Measurements from ENCODE around the gene DNAH14. TPM values are rescaled to one million over a fixed set of nuclear protein-coding genes. Genes with fewer than 3 reads are reported as not detected.

DNAH14 gene
- total RNA-seq, 2 experiments from 2014 or later: not detected

GRCh38 chr1:225343618-225344017, 414.1 kb downstream of the DNAH14 start:
- ATAC-seq (no peak), DNase-seq (no peak)
- CTCF ChIA-PET: no interaction called here
- POLR2A ChIA-PET: no interaction called here
- H3K27ac Mint-ChIP-seq: no peak overlapping the region
- H3K27me3 Mint-ChIP-seq (ENCODE audit: low read depth): peaks cover 17% of the 10 kb centered on the region
- no peaks in the 10 kb centered on the region for H3K36me3 Mint-ChIP-seq (ENCODE audit: low read depth)
- no peak overlapping the region for H3K4me3 Mint-ChIP-seq
- no peaks in the 10 kb centered on the region for H3K4me1 Mint-ChIP-seq (ENCODE audit: low read depth)
- H3K9me3 Mint-ChIP-seq (ENCODE audit: insufficient read depth): no peaks in the 10 kb centered on the region

GRCh38 chr1:225347123-225347683, 417.7 kb downstream of the DNAH14 start:
- H3K4me3 Mint-ChIP-seq: no peak overlapping the region
- H3K27ac Mint-ChIP-seq: no peak overlapping the region
- ChIA-PET POLR2A (no interaction called here), CTCF (no interaction called here)
- ATAC-seq: no peak
- H3K36me3 Mint-ChIP-seq (ENCODE audit: low read depth): no peaks in the 10 kb centered on the region
- H3K9me3 Mint-ChIP-seq (ENCODE audit: insufficient read depth): no peaks in the 10 kb centered on the region
- no peak for DNase-seq
- H3K4me1 Mint-ChIP-seq (ENCODE audit: low read depth): no peaks in the 10 kb centered on the region
- H3K27me3 Mint-ChIP-seq (ENCODE audit: low read depth): peaks cover 32% of the 10 kb centered on the region

DNA sequence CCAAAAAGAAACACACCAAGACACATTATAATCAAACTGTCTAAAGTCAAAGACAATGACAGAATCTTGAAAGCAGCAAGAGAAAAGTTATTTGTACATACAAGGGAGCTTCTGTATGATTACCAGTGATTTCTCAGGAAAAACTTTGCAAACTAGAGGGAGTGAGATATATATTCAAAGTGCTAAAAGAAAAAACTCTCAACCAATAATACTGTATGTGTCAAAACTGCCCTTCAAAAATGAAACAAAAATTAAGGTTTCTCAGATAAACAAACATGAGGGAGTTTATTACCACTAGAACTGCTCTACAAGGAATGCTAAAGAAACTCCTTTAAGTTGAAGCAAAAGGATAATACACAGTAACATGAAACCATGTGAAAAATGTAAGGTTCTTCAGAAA, 418.9 kb downstream of the DNAH14 start:
- CTCF ChIA-PET: no interaction called here
- Mint-ChIP-seq H3K4me1 (ENCODE audit: low read depth) (no peaks in the 10 kb centered on the region), H3K9me3 (ENCODE audit: insufficient read depth) (no peaks in the 10 kb centered on the region), H3K36me3 (ENCODE audit: low read depth) (no peaks in the 10 kb centered on the region), H3K4me3 (no peak overlapping the region), H3K27ac (no peak overlapping the region), H3K27me3 (ENCODE audit: low read depth) (peaks cover 30% of the 10 kb centered on the region)
- POLR2A ChIA-PET: no interaction called here
- DNase-seq: no peak
- ATAC-seq: no peak

DNA sequence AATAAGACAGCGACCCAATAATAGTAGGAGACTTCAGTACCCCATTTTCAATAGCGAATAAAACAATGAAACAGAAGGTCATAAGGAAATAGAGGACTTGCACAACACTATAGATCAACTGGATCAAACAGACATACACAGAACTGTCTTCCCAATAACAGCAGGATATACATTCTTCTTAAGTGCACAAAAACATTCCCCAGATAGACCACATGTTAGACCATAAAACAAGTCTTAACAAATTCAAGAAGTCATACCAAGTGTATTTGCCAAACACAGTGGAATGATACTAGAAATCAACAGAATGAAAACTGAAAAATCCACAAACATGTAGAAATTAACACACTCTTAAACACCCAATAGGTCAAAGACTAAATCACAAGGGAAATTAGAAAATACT, 420.4 kb downstream of the DNAH14 start:
- no peak overlapping the region for H3K27ac Mint-ChIP-seq
- no peak for ATAC-seq
- peaks cover 28% of the 10 kb centered on the region for H3K27me3 Mint-ChIP-seq (ENCODE audit: low read depth)
- DNase-seq: no peak
- POLR2A ChIA-PET: no interaction called here
- no peaks in the 10 kb centered on the region for H3K4me1 Mint-ChIP-seq (ENCODE audit: low read depth)
- CTCF ChIA-PET: interaction anchor here (0.9 to 1.3 kb wide), 2 partner anchors 11 to 30 kb away, joined by 3 read pairs; no protein-coding TSS in a partner anchor
- H3K9me3 Mint-ChIP-seq (ENCODE audit: insufficient read depth): no peaks in the 10 kb centered on the region
- no peak overlapping the region for H3K4me3 Mint-ChIP-seq
- no peaks in the 10 kb centered on the region for H3K36me3 Mint-ChIP-seq (ENCODE audit: low read depth)

GRCh38 chr1:225350872-225351271, 421.4 kb downstream of the DNAH14 start:
- no peaks in the 10 kb centered on the region for H3K9me3 Mint-ChIP-seq (ENCODE audit: insufficient read depth)
- POLR2A ChIA-PET: no interaction called here
- DNase-seq (no peak), ATAC-seq (no peak)
- no peak overlapping the region for H3K27ac Mint-ChIP-seq
- no peak overlapping the region for H3K4me3 Mint-ChIP-seq
- H3K27me3 Mint-ChIP-seq (ENCODE audit: low read depth): peaks cover 31% of the 10 kb centered on the region
- no peaks in the 10 kb centered on the region for H3K4me1 Mint-ChIP-seq (ENCODE audit: low read depth)
- no peaks in the 10 kb centered on the region for H3K36me3 Mint-ChIP-seq (ENCODE audit: low read depth)
- CTCF ChIA-PET: interaction anchor here (0.6 to 1.3 kb wide), 3 partner anchors 10 to 716 kb away, joined by 3 read pairs; no protein-coding TSS in a partner anchor

GRCh38 chr1:225354906-225355305, 425.4 kb downstream of the DNAH14 start:
- Mint-ChIP-seq H3K9me3 (ENCODE audit: insufficient read depth) (no peaks in the 10 kb centered on the region), H3K4me3 (no peak overlapping the region), H3K27ac (no peak overlapping the region), H3K27me3 (ENCODE audit: low read depth) (peaks cover 31% of the 10 kb centered on the region), H3K36me3 (ENCODE audit: low read depth) (no peaks in the 10 kb centered on the region), H3K4me1 (ENCODE audit: low read depth) (no peaks in the 10 kb centered on the region)
- DNase-seq (no peak), ATAC-seq (no peak)
- CTCF ChIA-PET: no interaction called here
- POLR2A ChIA-PET: no interaction called here

DNA sequence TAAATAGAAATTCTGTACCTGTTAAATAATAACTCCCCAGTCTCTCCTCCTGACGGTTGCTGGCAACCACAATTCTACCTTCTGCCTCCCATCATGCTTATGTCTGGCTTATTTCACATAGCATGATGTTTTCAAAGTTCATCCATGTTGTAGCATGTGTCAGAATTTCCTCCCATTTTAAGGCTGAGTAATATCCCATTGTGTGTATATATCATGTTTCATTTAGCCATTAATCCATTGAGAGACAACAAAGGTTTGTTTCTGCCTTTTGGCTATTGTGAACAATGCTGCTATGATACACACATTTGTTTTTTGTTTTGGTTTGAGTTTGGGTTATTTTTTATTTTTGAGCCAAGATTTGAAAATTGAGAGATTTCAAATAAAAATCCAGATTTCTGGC, 426.4 kb downstream of the DNAH14 start:
- ATAC-seq: no peak
- Mint-ChIP-seq H3K4me3 (no peak overlapping the region), H3K9me3 (ENCODE audit: insufficient read depth) (no peaks in the 10 kb centered on the region), H3K27me3 (ENCODE audit: low read depth) (peaks cover 29% of the 10 kb centered on the region), H3K4me1 (ENCODE audit: low read depth) (no peaks in the 10 kb centered on the region), H3K27ac (no peak overlapping the region), H3K36me3 (ENCODE audit: low read depth) (no peaks in the 10 kb centered on the region)
- POLR2A ChIA-PET: no interaction called here
- DNase-seq: no peak
- CTCF ChIA-PET: no interaction called here

GRCh38 chr1:225360119-225360518, 430.6 kb downstream of the DNAH14 start:
- Mint-ChIP-seq H3K9me3 (ENCODE audit: insufficient read depth) (no peaks in the 10 kb centered on the region), H3K27ac (no peak overlapping the region), H3K36me3 (ENCODE audit: low read depth) (no peaks in the 10 kb centered on the region), H3K27me3 (ENCODE audit: low read depth) (peaks cover 19% of the 10 kb centered on the region), H3K4me3 (no peak overlapping the region), H3K4me1 (ENCODE audit: low read depth) (peaks cover 4% of the 10 kb centered on the region)
- ATAC-seq (no peak), DNase-seq (no peak)
- POLR2A ChIA-PET: no interaction called here
- CTCF ChIA-PET: interaction anchor here (0.6 kb wide), 1 partner anchor 137 kb away, joined by 3 read pairs; no protein-coding TSS in a partner anchor

GRCh38 chr1:225361176-225361575, 431.7 kb downstream of the DNAH14 start:
- H3K36me3 Mint-ChIP-seq (ENCODE audit: low read depth): no peaks in the 10 kb centered on the region
- H3K4me3 Mint-ChIP-seq: no peak overlapping the region
- ChIA-PET POLR2A (no interaction called here), CTCF (interaction anchor here (0.8 kb wide), 1 partner anchor 11 kb away, joined by 3 read pairs; no protein-coding TSS in a partner anchor)
- no peak overlapping the region for H3K27ac Mint-ChIP-seq
- no peak for ATAC-seq
- peaks cover 4% of the 10 kb centered on the region for H3K4me1 Mint-ChIP-seq (ENCODE audit: low read depth)
- H3K27me3 Mint-ChIP-seq (ENCODE audit: low read depth): peaks cover 15% of the 10 kb centered on the region
- DNase-seq: no peak
- H3K9me3 Mint-ChIP-seq (ENCODE audit: insufficient read depth): no peaks in the 10 kb centered on the region

DNA sequence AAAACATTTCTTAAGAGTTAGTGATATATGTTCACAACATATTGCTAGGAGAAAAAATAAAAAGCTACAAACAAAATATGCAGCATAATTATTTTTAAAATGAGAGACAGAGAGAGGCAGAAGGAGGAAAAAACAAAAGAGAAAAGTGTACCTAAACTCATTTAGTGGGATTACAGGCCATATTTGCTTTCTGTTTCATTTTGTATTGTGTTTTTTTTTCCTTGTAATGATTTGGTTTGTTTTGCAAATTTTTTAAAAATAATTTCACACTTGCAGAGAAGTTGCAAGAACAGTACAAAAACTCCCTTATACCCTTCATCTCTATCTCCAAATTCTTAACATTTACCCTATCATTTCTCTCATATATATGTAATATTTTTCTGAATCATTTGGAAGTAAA, 433.3 kb downstream of the DNAH14 start:
- ChIA-PET CTCF (no interaction called here), POLR2A (no interaction called here)
- Mint-ChIP-seq H3K9me3 (ENCODE audit: insufficient read depth) (no peaks in the 10 kb centered on the region), H3K27ac (no peak overlapping the region), H3K4me3 (no peak overlapping the region), H3K4me1 (ENCODE audit: low read depth) (peaks cover 4% of the 10 kb centered on the region), H3K27me3 (ENCODE audit: low read depth) (peaks cover 7% of the 10 kb centered on the region), H3K36me3 (ENCODE audit: low read depth) (no peaks in the 10 kb centered on the region)
- ATAC-seq (no peak), DNase-seq (no peak)

DNA sequence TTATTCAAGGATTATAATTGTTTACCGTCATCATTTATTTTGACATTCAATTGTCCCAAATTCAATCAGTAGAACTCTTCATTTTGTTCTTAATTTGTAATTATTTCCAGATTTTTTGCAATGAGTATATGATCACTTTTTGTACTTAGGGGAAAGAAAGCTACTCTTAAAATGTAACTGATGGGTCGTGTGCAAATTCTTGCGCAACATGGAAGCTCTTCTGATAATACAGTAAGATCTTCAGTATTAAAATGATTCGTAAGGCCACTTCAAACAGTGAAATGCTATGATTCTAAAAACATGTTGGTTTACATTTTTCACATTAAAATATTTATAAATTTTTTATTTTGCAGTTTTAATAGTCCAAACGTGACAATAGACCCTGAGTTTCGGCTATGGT, 435.0 kb downstream of the DNAH14 start:
- H3K4me3 Mint-ChIP-seq: no peak overlapping the region
- POLR2A ChIA-PET: no interaction called here
- H3K36me3 Mint-ChIP-seq (ENCODE audit: low read depth): no peaks in the 10 kb centered on the region
- no peak overlapping the region for H3K27ac Mint-ChIP-seq
- CTCF ChIA-PET: interaction anchor here (0.9 kb wide), 1 partner anchor 25 kb away, joined by 3 read pairs; no protein-coding TSS in a partner anchor
- H3K27me3 Mint-ChIP-seq (ENCODE audit: low read depth): peaks cover 3% of the 10 kb centered on the region
- no peaks in the 10 kb centered on the region for H3K9me3 Mint-ChIP-seq (ENCODE audit: insufficient read depth)
- H3K4me1 Mint-ChIP-seq (ENCODE audit: low read depth): peaks cover 4% of the 10 kb centered on the region
- ATAC-seq: no peak
- no peak for DNase-seq

DNA sequence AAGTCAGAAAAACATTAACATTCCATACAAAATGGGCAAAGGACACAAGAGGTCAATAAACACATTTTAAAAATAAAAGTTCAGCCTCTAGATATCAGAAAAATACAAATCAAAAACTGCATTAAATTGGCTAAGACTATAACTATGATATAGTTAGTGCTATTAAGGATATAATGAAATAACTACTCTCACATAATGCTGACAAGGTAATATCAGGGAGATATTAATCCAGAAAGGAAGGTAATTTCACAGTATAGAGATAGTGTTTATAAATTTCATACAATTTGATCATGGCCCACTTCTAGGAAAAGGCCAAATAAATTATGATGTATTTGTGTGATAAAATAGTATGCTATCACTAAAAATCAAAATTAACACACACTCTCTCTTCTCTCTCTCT, 436.5 kb downstream of the DNAH14 start:
- POLR2A ChIA-PET: no interaction called here
- ATAC-seq: no peak

DNA sequence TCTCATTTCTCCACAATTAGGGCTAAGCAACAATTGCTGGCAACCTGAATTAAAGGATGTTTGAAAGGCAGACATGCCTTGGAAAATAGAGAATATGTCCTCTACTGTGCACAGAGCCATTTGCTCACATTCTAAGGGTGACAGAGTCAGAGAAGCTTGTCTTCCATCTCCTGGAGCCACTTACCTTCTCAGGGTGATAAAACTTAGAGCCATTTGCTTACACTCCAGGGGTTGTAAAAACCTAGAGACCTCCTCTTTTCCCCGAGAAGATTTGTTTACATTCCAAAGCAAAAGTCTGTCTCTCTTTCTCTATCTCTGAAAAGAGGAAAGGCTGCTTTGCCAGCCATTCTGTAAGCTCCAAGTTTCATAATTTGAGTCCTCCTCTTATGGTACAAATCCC, 437.1 kb downstream of the DNAH14 start:
- Mint-ChIP-seq H3K4me3 (no peak overlapping the region), H3K9me3 (ENCODE audit: insufficient read depth) (no peaks in the 10 kb centered on the region), H3K27me3 (ENCODE audit: low read depth) (no peaks in the 10 kb centered on the region), H3K27ac (no peak overlapping the region), H3K4me1 (ENCODE audit: low read depth) (peaks cover 4% of the 10 kb centered on the region), H3K36me3 (ENCODE audit: low read depth) (no peaks in the 10 kb centered on the region)
- DNase-seq: no peak
- CTCF ChIA-PET: no interaction called here
- POLR2A ChIA-PET: interaction anchor here (0.6 kb wide), 1 partner anchor 9 kb away, joined by 3 read pairs; no protein-coding TSS in a partner anchor
- no peak for ATAC-seq

More for the DNA sequence above, 436.5 kb downstream of the DNAH14 start:
- no peak overlapping the region for H3K4me3 Mint-ChIP-seq
- DNase-seq: no peak
- CTCF ChIA-PET: no interaction called here
- H3K4me1 Mint-ChIP-seq (ENCODE audit: low read depth): peaks cover 4% of the 10 kb centered on the region
- H3K36me3 Mint-ChIP-seq (ENCODE audit: low read depth): no peaks in the 10 kb centered on the region
- H3K9me3 Mint-ChIP-seq (ENCODE audit: insufficient read depth): no peaks in the 10 kb centered on the region
- H3K27ac Mint-ChIP-seq: no peak overlapping the region
- H3K27me3 Mint-ChIP-seq (ENCODE audit: low read depth): no peaks in the 10 kb centered on the region

Measured in activated CD8-positive, alpha-beta T cell treated with anti-CD3 and anti-CD28 coated beads, Interleukin-2, amount 10 ng/mL, durations not matched to agents 7 days and 5 days (primary cell).